RWPE2 (cell line): Measurements from ENCODE around the gene CNEP1R1.

Source experiments
- ATAC-seq: fragments of 200-7000 bp; cut with Tn5 transposase; 3 replicates; pipeline ENCODE4 v1.9.1; 2021; ENCODE audit warnings: low read depth
- DNase-seq: peaks from one replicate; pipeline ENCODE4 v3.0.0-alpha.2; 2020; ENCODE audit warnings: low spot score
- H3K27ac ChIP-seq: fragments of 450-650 bp; 2 replicates; pipeline ENCODE4 v1.5.1; 2017; ENCODE audit warnings: mild to moderate bottlenecking; ENCODE audit not compliant: poor library complexity, severe bottlenecking
- H3K27me3 ChIP-seq: fragments of 250-450 bp; sonication (Bioruptor Pico); 2 replicates; pipeline ENCODE4 v1.5.1; 2021; ENCODE audit warnings: mild to moderate bottlenecking, moderate library complexity; ENCODE audit not compliant: insufficient read depth, poor library complexity, severe bottlenecking
- H3K36me3 ChIP-seq: fragments of 250-450 bp; sonication (Bioruptor Pico); 2 replicates; pipeline ENCODE4 v1.5.1; 2020; ENCODE audit warnings: low read depth, mild to moderate bottlenecking, moderate library complexity
- H3K4me1 ChIP-seq: fragments of 250-450 bp; sonication (Bioruptor Pico); 2 replicates; pipeline ENCODE4 v1.5.1; 2021; ENCODE audit warnings: mild to moderate bottlenecking, moderate library complexity; ENCODE audit not compliant: insufficient read depth, poor library complexity, severe bottlenecking
- H3K4me3 ChIP-seq: fragments of 250-450 bp; sonication (Bioruptor Pico); 2 replicates; pipeline ENCODE4 v1.5.1; 2021; ENCODE audit warnings: mild to moderate bottlenecking, moderate library complexity; ENCODE audit not compliant: severe bottlenecking
- H3K9me3 ChIP-seq: fragments of 250-450 bp; sonication (Bioruptor Pico); 2 replicates; pipeline ENCODE4 v1.5.1; 2021; ENCODE audit warnings: mild to moderate bottlenecking, moderate library complexity; ENCODE audit not compliant: severe bottlenecking
- TF ChIP-seq, protein P1 (sequence below): fragments of 450-650 bp; IDR thresholded peaks from one replicate; pipeline ENCODE4 v1.5.1; 2017; ENCODE audit warnings: mild to moderate bottlenecking, moderate library complexity; ENCODE audit not compliant: poor library complexity, severe bottlenecking

Gene CNEP1R1

DNA sequence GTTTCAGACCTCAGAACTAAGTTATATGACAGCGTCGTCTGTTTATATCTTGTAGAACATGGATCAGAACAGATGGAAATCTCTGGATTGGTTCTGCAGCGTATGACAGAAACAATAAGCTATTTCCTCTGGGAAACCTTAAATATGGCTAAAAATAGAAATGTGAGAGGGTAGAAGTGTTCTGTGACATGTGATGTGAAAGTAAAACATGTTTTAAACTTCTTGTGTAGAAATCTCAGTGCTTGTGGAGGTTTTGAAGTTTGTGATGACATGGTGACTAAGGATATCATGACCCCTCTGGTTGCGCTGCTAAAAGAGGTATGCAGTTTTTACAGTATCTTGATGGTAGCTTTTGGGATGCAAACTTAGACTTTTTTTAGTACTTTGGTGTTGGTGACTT is 43.5 kb downstream of the CNEP1R1 start:
- Histone ChIP-seq H3K4me3 (no peak overlapping the region), H3K27me3 (no peaks in the 10 kb centered on the region), H3K4me1 (no peaks in the 10 kb centered on the region), H3K36me3 (peaks cover 44% of the 10 kb centered on the region), H3K27ac (no peak overlapping the region), H3K9me3 (no peaks in the 10 kb centered on the region)
- ATAC-seq (no peak), DNase-seq (no peak)
- TF ChIP-seq, protein P1, sequence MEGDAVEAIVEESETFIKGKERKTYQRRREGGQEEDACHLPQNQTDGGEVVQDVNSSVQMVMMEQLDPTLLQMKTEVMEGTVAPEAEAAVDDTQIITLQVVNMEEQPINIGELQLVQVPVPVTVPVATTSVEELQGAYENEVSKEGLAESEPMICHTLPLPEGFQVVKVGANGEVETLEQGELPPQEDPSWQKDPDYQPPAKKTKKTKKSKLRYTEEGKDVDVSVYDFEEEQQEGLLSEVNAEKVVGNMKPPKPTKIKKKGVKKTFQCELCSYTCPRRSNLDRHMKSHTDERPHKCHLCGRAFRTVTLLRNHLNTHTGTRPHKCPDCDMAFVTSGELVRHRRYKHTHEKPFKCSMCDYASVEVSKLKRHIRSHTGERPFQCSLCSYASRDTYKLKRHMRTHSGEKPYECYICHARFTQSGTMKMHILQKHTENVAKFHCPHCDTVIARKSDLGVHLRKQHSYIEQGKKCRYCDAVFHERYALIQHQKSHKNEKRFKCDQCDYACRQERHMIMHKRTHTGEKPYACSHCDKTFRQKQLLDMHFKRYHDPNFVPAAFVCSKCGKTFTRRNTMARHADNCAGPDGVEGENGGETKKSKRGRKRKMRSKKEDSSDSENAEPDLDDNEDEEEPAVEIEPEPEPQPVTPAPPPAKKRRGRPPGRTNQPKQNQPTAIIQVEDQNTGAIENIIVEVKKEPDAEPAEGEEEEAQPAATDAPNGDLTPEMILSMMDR, result no peak

DNA sequence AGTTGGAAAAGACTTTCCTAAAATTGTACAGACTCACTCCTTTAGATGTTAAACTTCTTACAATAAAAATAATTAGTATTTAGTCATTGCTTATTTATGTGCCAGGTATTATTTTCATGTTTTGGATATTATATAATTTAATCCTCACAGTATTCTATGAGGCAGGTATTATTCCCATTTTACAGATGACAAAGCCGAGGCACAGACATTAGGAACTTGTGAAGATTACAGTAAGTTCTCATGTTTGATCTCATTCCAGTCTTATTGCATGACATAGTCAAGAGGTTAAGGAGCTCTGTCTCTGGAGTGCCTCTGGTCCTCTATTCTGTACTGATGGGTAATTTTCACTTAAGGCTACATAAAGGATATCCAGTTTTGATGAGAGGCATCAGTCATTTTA is 44.0 kb downstream of the CNEP1R1 start:
- H3K27ac ChIP-seq, result no peak overlapping the region
- H3K4me1 ChIP-seq, result no peaks in the 10 kb centered on the region
- TF ChIP-seq, protein P1, result no peak
- H3K27me3 ChIP-seq, result no peaks in the 10 kb centered on the region
- H3K9me3 ChIP-seq, result no peaks in the 10 kb centered on the region
- H3K36me3 ChIP-seq, result peaks cover 49% of the 10 kb centered on the region
- H3K4me3 ChIP-seq, result no peak overlapping the region
- DNase-seq, result no peak
- ATAC-seq, result no peak

DNA sequence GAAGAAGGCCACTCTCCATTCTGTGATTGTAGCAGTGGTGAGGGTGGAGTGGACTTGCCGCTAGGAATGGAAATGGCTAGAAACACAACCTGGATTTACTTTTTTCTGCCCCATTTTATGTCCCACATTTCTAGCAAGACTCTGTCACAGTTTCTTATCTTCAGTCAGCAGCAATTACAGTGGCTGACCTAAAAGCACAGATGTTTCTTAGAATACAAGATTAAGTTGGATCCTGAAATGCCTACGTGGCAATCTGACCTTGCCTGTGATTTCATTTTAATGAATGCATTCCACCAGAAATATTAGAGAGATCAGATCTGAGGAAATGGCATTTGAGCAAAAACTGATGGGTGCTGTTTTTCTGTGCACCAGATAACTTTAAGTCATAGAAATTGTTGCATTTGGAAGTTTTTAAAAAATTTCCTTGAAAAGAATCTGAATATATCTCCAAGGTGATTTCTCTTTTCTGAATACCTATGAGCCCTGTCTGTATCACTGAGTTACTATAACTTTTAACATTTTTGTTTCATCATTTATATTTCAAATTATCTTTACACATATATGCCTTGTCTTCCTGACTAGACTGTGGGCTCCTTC is 46.1 kb downstream of the CNEP1R1 start:
- no peak for DNase-seq
- no peak overlapping the region for H3K27ac ChIP-seq

DNA sequence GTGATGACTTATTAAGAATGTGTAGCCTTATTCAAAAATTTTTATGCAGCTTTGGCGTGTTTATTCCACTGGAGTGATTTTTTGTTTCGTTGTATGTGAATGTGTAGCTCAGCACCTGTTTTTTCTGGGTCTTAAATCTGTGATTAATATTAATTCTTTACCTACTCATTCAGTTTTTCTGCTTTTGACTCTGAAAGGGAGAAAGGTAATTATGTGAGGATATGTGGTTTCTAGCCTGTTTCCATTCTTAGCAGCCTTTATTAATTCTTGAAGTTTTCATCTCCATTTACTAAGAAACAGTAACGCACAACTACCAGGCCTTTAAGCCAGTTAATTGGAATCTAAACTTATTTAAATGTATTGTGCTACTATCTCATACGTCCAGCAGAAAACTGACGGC is 47.7 kb downstream of the CNEP1R1 start:
- no peaks in the 10 kb centered on the region for H3K9me3 ChIP-seq
- no peak overlapping the region for H3K27ac ChIP-seq
- ATAC-seq (no peak), DNase-seq (no peak)
- TF ChIP-seq, protein P1, result no peak
- H3K4me1 ChIP-seq, result no peaks in the 10 kb centered on the region
- H3K36me3 ChIP-seq, result peaks cover 73% of the 10 kb centered on the region
- H3K27me3 ChIP-seq, result no peaks in the 10 kb centered on the region
- H3K4me3 ChIP-seq, result no peak overlapping the region

More for the DNA sequence above, 46.1 kb downstream of the CNEP1R1 start:
- Histone ChIP-seq H3K36me3 (peaks cover 63% of the 10 kb centered on the region), H3K4me1 (no peaks in the 10 kb centered on the region), H3K27me3 (no peaks in the 10 kb centered on the region), H3K9me3 (no peaks in the 10 kb centered on the region), H3K4me3 (no peak overlapping the region)
- no peak for ATAC-seq
- TF ChIP-seq, protein P1, result no peak

DNA sequence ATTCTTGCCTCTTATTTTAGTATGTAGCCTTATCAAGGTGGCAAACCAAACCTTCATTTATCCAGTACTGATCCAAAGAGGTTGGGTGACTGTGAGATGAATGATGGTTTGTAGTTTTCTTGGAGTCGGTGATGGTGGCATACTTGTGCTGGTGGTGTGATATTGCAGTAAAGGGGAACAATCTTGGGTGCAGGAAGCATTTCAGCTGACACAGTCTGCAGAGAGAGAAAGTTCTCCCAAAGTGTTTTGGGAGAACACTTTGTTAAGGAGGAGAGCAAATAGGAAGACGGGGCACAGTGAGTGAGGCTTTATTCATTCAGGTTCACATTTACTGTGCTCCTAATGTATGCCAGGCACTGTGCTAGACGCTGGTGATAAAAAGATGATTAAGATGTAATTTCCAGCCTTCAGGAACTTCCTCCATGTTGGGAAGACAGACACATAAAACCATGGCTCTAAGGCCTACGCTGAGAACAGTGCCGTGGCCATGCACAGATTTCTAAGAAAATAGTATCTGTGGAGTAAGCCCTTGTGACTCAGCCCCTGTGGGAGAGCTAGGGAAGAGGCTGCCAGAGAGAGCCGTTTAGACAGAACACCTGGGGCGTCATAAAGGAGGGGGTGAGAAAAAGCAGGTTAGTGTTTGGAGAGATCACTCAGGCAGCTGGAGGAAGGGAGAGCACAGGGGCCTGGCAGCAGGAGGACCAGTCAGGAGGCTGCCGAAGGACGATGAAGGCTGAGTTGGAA is 54.5 kb downstream of the CNEP1R1 start:
- DNase-seq (no peak), ATAC-seq (no peak; the same call in 2 of the 3 replicates)
- H3K36me3 ChIP-seq, result peaks cover 80% of the 10 kb centered on the region
- TF ChIP-seq, protein P1, result no peak
- no peak overlapping the region for H3K4me3 ChIP-seq
- no peaks in the 10 kb centered on the region for H3K27me3 ChIP-seq
- no peaks in the 10 kb centered on the region for H3K4me1 ChIP-seq
- H3K9me3 ChIP-seq, result no peaks in the 10 kb centered on the region
- no peak overlapping the region for H3K27ac ChIP-seq
